IMR-90 (cell line): Measurements from ENCODE around the gene SLC39A11. TPM values are rescaled to one million over a fixed set of nuclear protein-coding genes. Genes with fewer than 3 reads are reported as not detected.

Experiments
- ATAC-seq: fragments of 200-7000 bp; cut with Tn5 transposase; 2 replicates; pipeline ENCODE4 v1.9.1; 2020; ENCODE audit warnings: low read depth, mild to moderate bottlenecking, moderate library complexity
- BruUV-seq: library from RNA; stranded (reverse); fragments of 400-500 nt; replicated peaks from 2 replicates; lab custom pipeline; 2021; lab: Mats Ljungman, UMichigan
- CTCF ChIA-PET: fragments of 300-600 bp; formaldehyde crosslinking; extraction: SDS; loops from one replicate; lab custom pipeline; 2021; ENCODE audit warnings: antibody characterized with exemption; lab: Yijun Ruan, JAX
- POLR2A ChIA-PET: fragments of 300-600 bp; sonication (Branson Sonifier 250); formaldehyde crosslinking; loops from one replicate; lab custom pipeline; 2022; ENCODE audit warnings: antibody characterized with exemption; ENCODE audit not compliant: unreplicated experiment; lab: Charles Lee
- DNase-seq: peaks from one replicate; pipeline ENCODE4 v3.0.0; 2013
- H2AFZ ChIP-seq: replicated peaks from 2 replicates; pipeline ENCODE3; 2013; ENCODE audit warnings: low read length, mild to moderate bottlenecking; ENCODE audit not compliant: poor library complexity
- H2AK5ac ChIP-seq: 2 replicates; pipeline ENCODE4 v1.6.1; 2013; ENCODE audit warnings: low read depth, low read length, inconsistent platforms
- H2AK9ac ChIP-seq: replicated peaks from 2 replicates; pipeline ENCODE3; 2013; ENCODE audit warnings: mild to moderate bottlenecking, low read depth, low read length, moderate library complexity; ENCODE audit not compliant: poor library complexity
- H2BK120ac ChIP-seq: 2 replicates; pipeline ENCODE4 v1.6.1; 2013; ENCODE audit warnings: low read depth, low read length, inconsistent platforms
- H2BK15ac ChIP-seq: 3 replicates; pipeline ENCODE4 v1.6.1; 2013; ENCODE audit warnings: low read depth, low read length, inconsistent platforms
- H2BK20ac ChIP-seq: 2 replicates; pipeline ENCODE4 v1.6.1; 2013; ENCODE audit warnings: low read depth, mild to moderate bottlenecking, inconsistent platforms, low read length, moderate library complexity
- H2BK5ac ChIP-seq: 2 replicates; pipeline ENCODE4 v1.6.1; 2013; ENCODE audit warnings: mild to moderate bottlenecking, low read depth, low read length, inconsistent platforms; ENCODE audit not compliant: poor library complexity, severe bottlenecking
- H3K14ac ChIP-seq: replicated peaks from 2 replicates; pipeline ENCODE4 v1.6.1; 2013; ENCODE audit warnings: low read depth, low read length, inconsistent platforms
- H3K18ac ChIP-seq: 2 replicates; pipeline ENCODE4 v1.6.1; 2013; ENCODE audit warnings: low read depth, low read length, control low read depth
- H3K23ac ChIP-seq: 2 replicates; pipeline ENCODE4 v1.6.1; 2013; ENCODE audit warnings: low read depth, low read length, inconsistent platforms
- H3K27ac ChIP-seq: 2 replicates; pipeline ENCODE4 v1.5.1; 2013; ENCODE audit warnings: mild to moderate bottlenecking, control low read depth, low read length; ENCODE audit not compliant: insufficient read depth
- H3K27me3 ChIP-seq: 2 replicates; pipeline ENCODE4 v1.6.1; 2013; ENCODE audit warnings: low read length; ENCODE audit not compliant: control insufficient read depth, insufficient read depth
- H3K36me3 ChIP-seq: 2 replicates; pipeline ENCODE4 v1.6.1; 2013; ENCODE audit warnings: low read length, mixed read lengths; ENCODE audit not compliant: control insufficient read depth, insufficient read depth
- H3K4ac ChIP-seq: 2 replicates; pipeline ENCODE4 v1.6.1; 2013; ENCODE audit warnings: low read depth, low read length, inconsistent platforms
- H3K4me1 ChIP-seq: 2 replicates; pipeline ENCODE4 v1.6.1; 2013; ENCODE audit warnings: low read length, mixed read lengths; ENCODE audit not compliant: control insufficient read depth, insufficient read depth
- H3K4me2 ChIP-seq: 2 replicates; pipeline ENCODE4 v1.6.1; 2013; ENCODE audit warnings: low read depth, mild to moderate bottlenecking, control low read depth, low read length, moderate library complexity
- H3K4me3 ChIP-seq: 2 replicates; pipeline ENCODE4 v1.5.1; 2013; ENCODE audit warnings: low read depth, mild to moderate bottlenecking, control low read depth, low read length, moderate library complexity; ENCODE audit not compliant: insufficient read depth
- H3K56ac ChIP-seq: 2 replicates; pipeline ENCODE4 v1.6.1; 2013; ENCODE audit warnings: low read length, inconsistent platforms; ENCODE audit not compliant: insufficient read depth; ENCODE audit errors: extremely low read depth
- H3K79me1 ChIP-seq, 2 experiments: 2 replicates each; pipeline ENCODE4 v1.6.1; 2013; ENCODE audit warnings: low read length in 2 of 2, inconsistent platforms in 1 of 2, low read depth in 1 of 2
- H3K9ac ChIP-seq: 2 replicates; pipeline ENCODE4 v1.6.1; 2013; ENCODE audit warnings: low read depth, low read length, control low read depth
- H3K9me1 ChIP-seq: 2 replicates; pipeline ENCODE4 v1.6.1; 2013; ENCODE audit warnings: low read length, inconsistent platforms; ENCODE audit not compliant: insufficient read depth
- H3K9me3 ChIP-seq: 2 replicates; pipeline ENCODE4 v1.6.1; 2013; ENCODE audit warnings: low read length; ENCODE audit not compliant: control insufficient read depth, insufficient read depth
- H4K20me1 ChIP-seq: 2 replicates; pipeline ENCODE4 v1.6.1; 2013; ENCODE audit warnings: low read length, inconsistent platforms; ENCODE audit not compliant: insufficient read depth
- H4K5ac ChIP-seq: 2 replicates; pipeline ENCODE4 v1.6.1; 2013; ENCODE audit warnings: mild to moderate bottlenecking, low read depth, low read length, control low read depth
- H4K8ac ChIP-seq, 2 experiments: 2 replicates each; pipeline ENCODE4 v1.6.1; 2013; ENCODE audit warnings: low read depth in 2 of 2, low read length in 2 of 2, control low read depth in 1 of 2, inconsistent platforms in 1 of 2
- H4K91ac ChIP-seq: 2 replicates; pipeline ENCODE4 v1.6.1; 2013; ENCODE audit warnings: low read depth, low read length, inconsistent platforms; ENCODE audit not compliant: insufficient read depth
- CEBPB ChIP-seq: IDR thresholded peaks from 2 replicates; pipeline ENCODE4 v1.6.1; 2012; ENCODE audit warnings: low read depth, low read length, improper control_type of control experiment
- CHD1 ChIP-seq: IDR thresholded peaks from 2 replicates; pipeline ENCODE4 v1.6.1; 2012; ENCODE audit warnings: low read depth, low read length, improper control_type of control experiment
- NFE2L2 ChIP-seq: fragments of 150-350 bp; IDR thresholded peaks from 2 replicates; pipeline ENCODE4 v1.6.1; 2016; ENCODE audit warnings: low read depth, mild to moderate bottlenecking, low read length
- POLR2A ChIP-seq: IDR thresholded peaks from 2 replicates; pipeline ENCODE4 v1.6.1; 2012; ENCODE audit warnings: mild to moderate bottlenecking, low read depth, low read length
- WGBS, 2 experiments: methylation state at CpG; one replicate each; pipeline versions ENCODE4 v1.1.5 to v1.1.7; 2013; ENCODE audit warnings: missing lambda C conversion rate in 2 of 2; ENCODE audit not compliant: insufficient read length in 1 of 2; ENCODE audit errors: extremely low coverage in 2 of 2; 5-methylcytosine and 5-hydroxymethylcytosine counted together
- dilution Hi-C: fragments of 300-500 bp; cut with HindIII; formaldehyde crosslinking; loops from one replicate; pipeline ENCODE4 v1.14.3; 2018; ENCODE audit warnings: low sequenced_read_pairs; ENCODE audit not compliant: unreplicated experiment
- in situ Hi-C: fragments of 300-500 bp; cut with MboI; formaldehyde crosslinking; loops from 3 replicates; pipeline ENCODE4 v1.14.3; 2019; ENCODE audit warnings: low sequenced_read_pairs, inconsistent platforms, mixed read lengths
- intact Hi-C: fragments of 100-400 bp; cut with micrococcal nuclease; formaldehyde crosslinking; loops from 2 replicates; pipeline ENCODE4 v1.10.0; 2022
- polyA plus RNA-seq, 3 experiments: library from polyadenylated mRNA; depleted of rRNA; stranded (reverse); fragments of >200 nt; gene quantifications; 2 replicates each; pipeline ENCODE4 v1.2.3, GENCODE V29; 2012; ENCODE audit warnings: low replicate concordance in 1 of 3
- total RNA-seq: library from RNA; depleted of rRNA; stranded (reverse); fragments of >200 nt; gene quantifications from 2 replicates; pipeline ENCODE4 v1.2.3, GENCODE V29; 2012

The SLC39A11 gene
- total and polyA plus RNA-seq, 2 of the 4 experiments (the other 2 are of a cell fraction): 8.8 to 14.3 TPM

- WGBS, 2 experiments: 86% methylated on average over 3 of the region's 14 CpGs; no CpG with 5 or more reads in 1 of the 2 experiments
- TF ChIP-seq CEBPB (no peak), CHD1 (no peak), NFE2L2 (no peak), POLR2A (no peak)
- DNase-seq (no peak), ATAC-seq (no peak)
- ChIA-PET POLR2A (no interaction called here), CTCF (no interaction called here)
- Histone ChIP-seq H3K18ac (no peak overlapping the region), H2BK20ac (no peak overlapping the region), H4K20me1 (no peaks in the 10 kb centered on the region), H3K23ac (no peak overlapping the region), H3K4me2 (no peak overlapping the region), H2BK5ac (no peak overlapping the region), H3K9ac (no peak overlapping the region), H4K8ac (no peak overlapping the region), H3K9me1 (no peaks in the 10 kb centered on the region), H3K9me3 (no peaks in the 10 kb centered on the region), H2AFZ (no peak overlapping the region), H3K79me1 (no peaks in the 10 kb centered on the region), H2BK120ac (no peak overlapping the region), H3K4me3 (no peak overlapping the region), H4K91ac (no peak overlapping the region), H3K36me3 (no peaks in the 10 kb centered on the region), H4K5ac (no peak overlapping the region), H3K4ac (no peak overlapping the region), H2AK9ac (no peak overlapping the region), H3K27ac (no peak overlapping the region), H3K56ac (no peak overlapping the region), H2AK5ac (no peak overlapping the region), H3K27me3 (no peaks in the 10 kb centered on the region), H3K14ac (no peak overlapping the region), H2BK15ac (no peak overlapping the region), H3K4me1 (no peaks in the 10 kb centered on the region)
- intact Hi-C loops (no loop called here), dilution Hi-C loops (no loop called here), in situ Hi-C loops (no loop called here)
- no TSS peak for BruUV-seq
These were observed 436.2 kb downstream of the SLC39A11 start for GRCh38 chr17:72656130-72656763.
